NCI-H187 treated with DMSO at 0.1 percent for 48 hours (cell line): ENCODE data around the gene TNNI3K.

Experiments used
- DNase-seq: peaks from one replicate; lab custom pipeline; 2025; lab: John Stamatoyannopoulos, UW

Gene TNNI3K

DNA sequence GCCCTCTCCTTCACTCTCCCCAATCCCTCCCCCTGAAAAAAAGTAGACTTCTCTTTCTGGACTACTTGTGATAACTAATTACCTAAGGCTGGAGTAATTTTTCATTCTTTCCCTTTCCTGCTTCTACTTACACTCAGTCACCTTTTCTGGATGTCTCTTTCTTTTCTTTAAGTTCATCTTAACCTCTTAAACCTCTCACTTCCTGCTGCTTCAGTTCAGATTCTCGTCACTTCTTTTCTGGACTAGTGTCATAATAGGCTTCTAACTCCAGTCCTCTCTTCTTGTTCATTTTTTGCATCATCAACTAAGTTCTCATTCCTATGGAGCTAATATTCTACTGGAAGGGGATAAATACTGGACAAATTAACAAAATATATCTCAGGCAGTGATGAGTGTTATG lies 201.8 kb downstream of the TNNI3K start:
- DNase-seq, result no peak

DNA sequence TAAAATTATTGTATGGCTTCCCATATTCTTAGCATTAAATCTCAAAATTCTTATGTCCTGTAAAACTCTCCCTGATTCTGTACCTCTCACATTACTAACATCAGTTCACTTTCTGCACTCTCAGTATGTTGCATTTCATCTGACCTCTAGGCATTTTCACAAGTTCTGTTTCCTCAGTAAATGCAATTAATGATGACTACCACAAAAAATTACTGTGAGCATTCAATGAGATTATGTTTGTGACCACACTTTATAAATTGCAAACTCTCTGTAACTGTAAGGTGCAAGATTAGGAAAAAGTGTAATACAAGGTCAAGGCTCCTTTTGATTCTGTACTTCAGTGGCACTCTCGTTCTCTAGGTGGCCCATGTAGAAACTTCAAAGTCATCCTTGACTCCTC lies 216.8 kb downstream of the TNNI3K start:
- no peak for DNase-seq

DNA sequence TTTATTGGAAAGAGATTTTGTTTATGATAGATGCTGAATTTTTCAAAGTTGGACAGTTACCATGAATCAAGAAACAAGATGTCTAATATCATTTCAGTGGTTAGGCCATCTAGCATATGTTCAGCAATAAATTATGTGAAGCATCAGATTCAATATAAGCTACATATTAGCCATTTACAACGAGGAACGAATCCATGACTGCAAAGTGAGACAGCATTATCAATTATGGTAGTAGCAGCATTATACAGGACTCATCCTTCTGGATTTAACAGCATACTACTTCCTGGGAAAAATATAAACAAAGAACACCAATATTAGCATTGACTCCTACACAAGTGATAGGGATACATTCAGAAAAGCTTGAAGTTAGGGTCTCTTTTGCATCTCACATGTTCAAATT lies 218.1 kb downstream of the TNNI3K start:
- DNase-seq, result no peak

DNA sequence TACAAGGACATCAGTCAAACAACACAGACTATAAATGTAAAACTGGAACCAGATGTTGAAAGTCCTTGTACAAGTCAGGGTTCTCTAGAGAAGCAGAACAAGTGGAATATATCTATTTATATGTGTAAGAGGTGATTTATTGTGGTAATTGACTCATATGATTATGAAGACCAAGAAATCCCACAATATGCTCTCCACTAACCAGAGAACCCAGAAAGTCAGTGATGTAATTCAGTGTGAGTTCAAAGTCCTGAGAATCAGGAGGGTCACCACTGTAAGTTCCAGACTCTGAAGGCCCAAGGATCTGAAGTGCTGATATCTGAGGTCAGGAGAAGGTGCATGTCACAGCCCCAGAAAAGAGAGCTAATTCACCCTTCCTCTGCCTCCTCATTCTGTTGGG lies 220.2 kb downstream of the TNNI3K start:
- no peak for DNase-seq

DNA sequence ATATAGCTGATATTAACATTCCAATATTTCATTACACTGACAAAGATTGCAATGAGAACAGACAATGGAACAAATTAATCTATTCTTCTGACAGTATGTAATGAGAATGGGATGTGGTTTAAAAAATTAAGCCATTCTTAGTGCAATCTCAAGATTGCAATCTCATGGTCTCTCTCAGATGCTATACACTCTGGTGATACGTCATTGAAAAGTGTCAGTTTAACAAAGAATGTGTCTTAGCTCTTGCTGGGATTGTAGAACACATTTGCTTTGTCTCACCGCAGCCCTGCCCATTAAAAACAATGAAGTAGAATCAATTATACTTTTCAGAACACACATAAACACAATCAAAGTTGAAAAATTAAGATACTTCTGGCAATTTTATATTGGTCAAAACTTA lies 222.1 kb downstream of the TNNI3K start:
- no peak for DNase-seq

DNA sequence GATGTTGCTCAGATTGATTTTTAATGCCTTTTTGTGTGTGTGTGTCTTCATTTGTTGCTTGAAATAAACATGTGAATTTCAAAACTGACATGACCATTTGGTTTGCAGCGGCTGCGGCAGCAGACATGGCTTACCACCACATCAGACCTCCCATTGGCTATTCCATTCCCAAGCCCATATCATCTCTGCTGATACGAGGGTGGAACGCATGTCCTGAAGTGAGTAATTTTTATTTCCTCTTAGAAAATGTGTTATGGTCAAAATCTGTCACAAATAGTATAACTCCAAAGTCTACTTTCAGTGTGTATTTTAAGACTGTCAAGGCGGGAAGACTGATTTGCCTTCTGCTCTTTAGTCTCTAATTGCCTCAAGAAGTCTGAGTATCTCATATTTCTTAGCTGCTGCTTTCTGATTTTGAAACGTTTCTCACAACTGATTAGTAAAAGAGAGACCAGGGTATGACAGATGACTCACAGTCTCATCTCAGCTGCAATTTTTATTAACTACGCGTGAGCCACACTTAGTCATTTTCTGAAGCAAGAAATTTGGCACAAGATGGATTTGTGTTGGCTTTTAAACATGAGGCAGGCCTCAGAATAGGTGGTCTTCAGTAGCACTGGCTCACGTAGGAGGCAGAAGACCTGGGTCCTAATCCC lies 228.3 kb downstream of the TNNI3K start:
- DNase-seq, result no peak

DNA sequence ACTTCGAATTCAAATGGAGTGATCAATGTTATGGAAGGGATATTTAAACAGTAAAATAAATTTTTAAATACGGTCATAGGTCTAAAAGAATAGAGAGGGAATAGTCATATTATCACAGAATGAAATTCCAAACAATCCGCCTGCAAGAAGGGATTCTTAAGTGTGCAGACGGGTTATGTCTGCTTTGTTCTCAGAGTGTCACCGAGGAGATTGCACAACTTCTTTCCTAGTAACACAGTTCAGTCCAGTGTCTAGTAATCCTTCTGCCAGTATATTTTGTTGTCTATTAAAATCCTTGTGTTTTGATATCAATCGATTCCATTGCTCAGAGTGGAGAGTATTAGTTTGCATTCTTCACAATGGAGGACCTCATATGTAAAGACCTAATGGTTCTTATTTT lies 228.8 kb downstream of the TNNI3K start:
- DNase-seq, result no peak

DNA sequence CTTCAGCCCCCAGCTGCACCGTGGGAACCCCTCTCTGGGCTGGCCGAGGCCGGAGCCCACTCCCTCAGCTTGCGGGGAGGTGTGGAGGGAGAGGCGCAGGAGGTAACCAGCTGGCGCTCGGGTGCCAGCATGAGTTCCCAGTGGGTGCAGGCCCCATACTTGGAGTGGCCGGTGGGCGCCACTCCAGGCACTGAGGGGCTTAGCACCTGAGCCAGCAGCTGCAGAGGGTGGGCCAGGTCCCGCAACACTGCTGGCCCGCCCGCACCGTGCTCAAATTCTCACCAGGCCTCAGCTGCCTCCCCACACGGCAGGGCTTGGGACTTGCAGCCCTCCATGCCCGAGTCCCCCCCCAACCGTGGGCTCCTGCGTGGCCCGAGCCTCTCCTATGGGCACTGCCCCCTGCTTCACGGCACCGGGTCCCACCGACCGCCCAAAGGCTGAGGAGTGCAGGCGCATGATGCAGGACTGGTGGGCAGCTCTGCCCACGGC lies 230.1 kb downstream of the TNNI3K start:
- no peak for DNase-seq

DNA sequence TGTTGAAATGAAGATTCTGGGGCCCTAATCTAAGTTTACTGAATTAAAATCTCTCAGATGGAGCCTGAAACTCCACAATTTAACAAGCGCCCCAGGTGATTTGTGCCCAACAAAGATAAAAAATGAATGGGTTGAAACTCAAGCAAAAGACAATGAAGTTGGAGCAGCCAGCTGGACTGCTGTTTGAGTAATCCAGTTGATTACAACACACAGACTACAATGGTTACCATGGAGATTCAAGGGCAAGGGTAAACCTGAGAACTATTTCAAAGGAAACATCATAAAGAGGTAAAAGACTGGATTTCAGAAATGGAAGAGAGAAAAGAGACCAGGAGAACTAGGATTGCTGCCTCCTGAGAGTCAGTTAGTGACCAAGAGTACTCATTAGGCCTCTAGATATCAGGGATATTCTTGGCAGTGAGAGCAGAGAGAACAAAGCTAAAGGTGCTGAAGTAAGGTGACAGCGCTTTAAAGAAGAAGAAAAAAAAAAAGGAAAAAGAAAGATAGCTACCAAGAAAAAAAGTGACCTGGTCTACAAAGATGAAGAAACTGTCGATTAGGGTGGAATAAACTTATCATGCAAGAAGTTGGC lies 232.7 kb downstream of the TNNI3K start:
- DNase-seq, result no peak

DNA sequence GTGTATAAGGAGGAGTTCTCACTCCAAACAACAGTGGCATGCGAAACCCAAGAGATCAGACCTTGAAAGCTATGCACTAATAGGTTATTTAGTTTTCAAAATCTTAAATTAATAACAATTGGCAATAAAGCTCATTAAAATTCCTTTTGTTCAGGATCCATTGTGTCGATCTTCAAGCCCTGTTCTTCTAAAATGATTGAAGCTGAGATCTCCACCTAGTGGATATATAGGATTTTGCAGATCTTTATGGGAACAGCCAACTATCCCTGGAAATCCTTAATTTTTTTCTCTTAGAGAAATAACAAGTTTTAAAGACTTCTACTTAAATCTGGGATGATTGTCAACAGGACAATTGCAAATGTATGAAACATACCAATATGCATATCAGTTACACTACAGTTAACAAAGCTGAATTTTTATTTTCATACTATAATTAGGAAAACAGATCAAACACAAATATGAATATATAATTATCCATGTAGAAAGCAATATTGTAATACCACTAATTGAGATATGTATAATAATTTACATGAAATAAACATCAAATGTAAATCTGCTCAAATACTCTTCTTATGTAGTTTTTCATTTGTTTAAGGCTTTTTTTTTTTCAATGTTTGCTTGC lies 233.9 kb downstream of the TNNI3K start:
- DNase-seq, result peak; percentile 12

DNA sequence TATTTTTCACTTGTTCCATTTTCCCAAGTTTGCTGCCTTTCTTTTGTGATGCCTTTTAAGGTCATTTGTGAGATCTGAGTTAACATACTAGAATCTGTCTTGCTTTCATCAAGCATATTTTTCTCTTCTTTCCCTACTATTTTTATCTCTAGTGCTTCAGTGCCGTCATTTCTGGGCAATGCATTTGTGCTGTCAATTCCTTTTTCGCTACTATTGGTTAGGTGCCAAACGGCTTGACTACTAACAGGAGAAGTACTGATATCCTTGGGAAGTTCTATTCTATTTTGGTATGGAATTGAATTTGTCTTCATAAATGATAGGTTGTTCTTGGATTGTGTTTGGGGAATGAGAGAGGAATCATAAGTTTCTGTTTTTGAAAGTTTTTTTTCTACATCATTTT lies 235.1 kb downstream of the TNNI3K start:
- DNase-seq, result no peak

DNA sequence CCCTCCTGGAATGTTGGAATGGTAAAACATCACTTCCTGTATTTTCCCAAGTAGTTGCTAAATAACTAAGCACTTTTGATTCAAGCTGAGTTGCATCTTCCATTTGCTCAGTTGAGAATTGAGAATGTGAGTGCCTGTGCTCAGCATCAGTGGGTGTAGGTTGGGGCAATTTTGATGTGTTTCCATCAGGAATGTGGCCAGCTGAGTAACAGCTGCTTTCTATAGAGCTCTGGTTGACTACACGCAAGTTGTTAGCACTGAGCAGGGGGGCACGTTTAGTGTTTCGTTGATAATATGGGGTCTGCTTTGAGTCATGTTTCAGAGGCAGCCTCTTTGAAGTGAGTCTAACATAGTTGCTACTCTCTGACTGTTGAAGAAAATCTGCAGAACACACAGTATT lies 235.7 kb downstream of the TNNI3K start:
- DNase-seq, result no peak

DNA sequence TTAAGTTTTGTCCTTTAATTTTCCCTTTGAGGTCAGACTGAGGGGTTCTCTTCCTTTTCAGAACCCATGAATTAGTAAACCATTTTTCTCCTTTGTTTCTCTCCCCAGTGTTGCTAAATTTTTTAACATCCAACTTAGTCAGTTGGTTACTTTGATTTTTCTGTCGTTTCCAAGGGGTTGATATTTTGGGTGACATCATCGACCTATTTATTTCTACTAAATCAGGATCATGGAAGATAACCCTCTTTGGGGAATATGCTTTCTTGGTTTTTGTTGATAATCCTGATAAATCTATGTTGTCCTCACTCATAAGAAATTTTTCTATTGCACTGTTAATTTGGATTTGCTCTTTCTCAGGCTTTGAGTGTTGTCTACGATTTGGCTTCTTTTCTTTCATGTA lies 236.3 kb downstream of the TNNI3K start:
- DNase-seq, result no peak

DNA sequence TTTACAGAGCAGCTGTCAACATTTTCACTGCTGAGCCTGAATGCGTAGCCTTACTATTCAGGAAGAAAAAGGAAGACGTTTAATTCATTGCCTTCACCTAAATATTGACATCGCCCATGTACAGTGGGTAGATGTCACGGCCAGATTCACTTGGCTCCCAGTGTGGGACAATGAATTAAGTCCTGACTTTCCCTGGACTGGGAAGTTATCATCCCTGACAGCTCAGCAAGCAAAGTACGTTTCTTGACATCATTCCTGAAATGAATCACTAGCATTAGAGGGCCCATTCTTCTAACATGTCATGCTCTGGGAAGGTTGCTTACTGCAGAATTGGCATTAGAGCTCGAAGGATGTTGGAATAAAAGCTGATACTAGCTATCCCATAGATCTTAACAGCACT lies 239.4 kb downstream of the TNNI3K start:
- DNase-seq, result no peak

DNA sequence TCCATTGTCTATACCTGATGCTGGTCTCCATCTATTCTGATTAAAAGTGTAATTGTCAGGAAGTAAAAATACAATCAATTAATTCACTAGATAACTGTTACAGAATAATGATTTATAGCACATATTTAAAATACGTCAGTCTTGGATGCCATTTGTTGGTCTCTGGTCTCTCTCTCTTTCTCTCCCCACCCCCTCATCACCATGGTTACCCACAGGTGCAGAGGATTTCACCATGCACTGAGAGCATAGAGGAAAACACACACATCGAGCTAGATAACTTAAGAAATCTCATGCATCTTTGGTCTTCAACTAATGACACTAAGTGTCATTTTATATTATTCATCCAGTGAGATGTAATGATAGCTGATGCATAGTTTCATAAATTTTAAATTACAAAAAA lies 243.8 kb downstream of the TNNI3K start:
- DNase-seq, result no peak

DNA sequence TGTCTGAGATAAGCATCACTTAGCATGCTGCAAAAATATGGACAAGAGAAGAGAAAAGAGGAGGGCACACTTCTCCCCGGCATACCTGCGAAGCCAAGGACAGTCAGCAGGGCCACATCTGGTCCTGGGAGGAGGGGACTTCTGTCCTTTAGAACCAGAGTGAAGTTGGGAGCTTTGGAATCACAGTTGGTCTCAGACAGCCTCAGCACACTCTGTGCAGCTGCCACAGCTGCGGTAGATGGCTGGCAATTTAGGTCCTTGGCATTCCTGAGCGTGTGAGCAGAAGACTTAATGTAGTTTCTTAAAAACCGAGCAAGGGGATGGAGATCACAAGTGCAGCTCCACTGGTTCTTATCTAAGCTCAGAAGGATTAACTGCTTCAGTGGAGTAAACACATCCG lies 244.9 kb downstream of the TNNI3K start:
- DNase-seq, result no peak

DNA sequence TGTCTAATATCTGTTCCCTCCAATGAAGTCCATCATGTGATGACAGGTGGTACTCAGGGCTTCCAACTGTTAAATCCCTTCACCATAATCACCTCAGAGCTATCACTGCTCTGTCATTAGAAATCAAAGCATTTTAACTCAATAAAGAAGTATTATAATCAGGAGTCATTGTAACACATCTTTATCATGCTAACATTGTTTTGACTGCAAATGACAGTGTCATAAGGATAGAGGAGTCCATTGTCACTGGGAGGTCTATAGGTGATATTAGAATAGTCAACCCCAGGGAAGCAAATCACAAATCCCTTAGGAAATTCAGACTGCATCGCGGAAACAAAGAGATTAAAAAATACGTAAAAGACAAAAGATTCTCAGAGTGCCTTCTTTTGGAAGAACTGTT lies 246.4 kb downstream of the TNNI3K start:
- no peak for DNase-seq

DNA sequence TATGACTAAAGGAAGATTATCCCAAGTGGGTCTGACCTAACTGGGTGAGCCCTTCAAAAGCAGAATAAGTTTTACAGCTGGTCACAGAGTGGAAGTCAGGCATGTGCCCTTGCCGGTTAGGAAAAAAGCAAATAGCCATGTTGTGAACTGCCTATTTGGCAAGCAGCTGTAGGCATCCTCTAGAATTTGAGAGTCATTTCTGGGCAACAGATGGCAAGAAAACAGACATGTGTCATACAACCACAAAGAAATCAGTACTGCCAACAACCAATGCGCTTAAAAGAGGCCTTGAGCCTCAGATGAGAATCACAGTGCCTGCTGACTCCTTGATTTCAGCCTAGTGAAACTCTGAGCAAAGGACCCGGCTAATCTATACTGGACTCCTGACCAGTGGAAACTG lies 250.4 kb downstream of the TNNI3K start:
- DNase-seq, result no peak

DNA sequence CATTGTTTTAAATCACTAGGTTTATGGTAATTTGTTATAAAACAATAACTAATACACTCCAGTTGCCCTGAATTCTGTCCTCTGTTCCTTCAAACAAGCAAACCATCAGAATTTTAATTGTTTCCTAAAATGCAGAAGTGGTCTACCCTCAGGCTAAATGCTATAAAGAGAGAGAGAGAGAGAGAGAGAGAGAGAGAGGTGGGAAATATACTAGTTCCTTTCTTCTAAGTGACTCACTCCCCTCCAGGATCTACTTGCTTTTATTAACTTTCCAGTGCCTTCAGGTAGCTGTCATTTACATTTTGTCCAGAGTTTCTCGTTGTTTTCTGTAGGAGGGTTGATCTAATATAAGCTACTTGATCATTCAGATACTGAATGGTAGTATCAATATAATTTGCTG lies 250.8 kb downstream of the TNNI3K start:
- no peak for DNase-seq

DNA sequence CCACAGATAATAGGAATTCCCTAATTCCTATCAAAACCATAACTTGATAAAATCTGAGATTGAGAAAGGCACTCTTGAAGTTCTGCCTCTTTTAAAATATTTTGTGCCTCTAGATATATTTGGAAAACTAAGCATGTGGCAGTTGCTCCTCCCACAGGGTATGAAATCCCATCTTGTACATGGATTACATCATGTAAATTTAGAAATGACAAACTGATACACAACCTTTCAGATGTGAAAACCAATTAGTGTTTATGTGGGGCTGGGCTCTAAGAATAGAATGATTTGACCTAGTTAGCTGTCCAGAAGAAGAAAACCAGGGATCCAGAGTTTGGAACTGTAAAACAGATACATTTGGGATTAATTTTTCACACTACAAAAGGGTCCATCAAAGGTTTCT lies 261.5 kb downstream of the TNNI3K start:
- no peak for DNase-seq

DNA sequence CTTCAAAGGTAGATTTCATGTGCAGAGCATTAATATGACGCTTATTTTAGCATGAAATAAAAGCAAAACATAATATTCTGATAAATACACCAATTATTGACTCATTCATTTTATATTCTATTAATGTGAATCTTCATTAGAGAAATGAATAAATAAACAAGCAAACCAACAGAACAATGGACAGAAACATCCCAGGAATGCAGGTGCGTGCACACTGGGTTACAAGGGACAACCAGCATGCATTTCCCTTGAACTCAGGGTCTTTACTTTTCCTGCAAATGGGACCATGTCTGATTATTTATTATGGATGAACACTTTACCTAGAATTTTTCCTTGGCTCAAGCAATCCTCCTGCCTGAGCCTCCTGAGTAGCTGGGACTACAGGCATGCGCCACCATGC lies 263.7 kb downstream of the TNNI3K start:
- no peak for DNase-seq

DNA sequence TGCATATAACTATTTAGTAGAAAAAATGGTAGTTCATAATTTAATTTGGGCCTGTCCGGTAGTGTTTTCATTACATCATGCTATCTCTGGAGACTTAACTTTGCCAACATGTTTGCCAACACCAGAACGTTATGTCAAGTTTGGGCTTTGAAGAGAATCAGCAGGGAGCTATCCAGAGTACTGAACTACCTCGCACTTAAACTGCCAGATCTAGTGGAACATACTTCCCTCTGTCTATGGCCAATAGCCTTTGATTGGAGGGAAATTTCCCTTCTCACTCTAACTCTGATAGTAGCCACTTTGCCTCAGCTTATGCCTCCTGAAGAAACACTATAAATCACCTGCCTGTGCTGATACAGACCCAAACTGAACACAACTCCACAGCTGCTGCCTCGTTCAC lies 267.2 kb downstream of the TNNI3K start:
- no peak for DNase-seq

DNA sequence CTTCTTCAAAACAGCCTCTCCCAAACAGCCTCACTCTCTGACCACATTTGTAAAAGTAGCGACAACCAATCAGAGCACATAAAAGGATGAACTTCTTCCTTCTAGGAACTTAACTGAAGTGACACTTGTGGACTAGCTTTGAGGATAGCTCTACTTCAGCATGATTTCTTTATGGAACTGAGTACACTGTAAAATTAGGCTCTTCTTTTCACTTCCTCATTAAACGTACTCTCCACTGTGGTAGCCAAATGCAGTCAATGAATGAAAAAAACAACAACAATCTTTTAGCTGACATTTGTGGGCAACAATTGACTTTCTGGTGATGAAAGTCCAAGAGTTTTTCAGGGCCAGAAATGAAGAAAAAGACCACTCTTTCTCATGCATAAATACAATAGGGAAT lies 267.7 kb downstream of the TNNI3K start:
- DNase-seq, result no peak
